Suprapubic skin (tissue), 4 donors: ENCODE data around the gene SLC4A11. TPM values are rescaled to one million over a fixed set of nuclear protein-coding genes. Genes with fewer than 3 reads are reported as not detected.

Experiments
- DNase-seq, 2 donors: peaks; one replicate each; pipeline ENCODE4 v3.0.0-alpha.2; 2019; ENCODE audit warnings: low spot score in 2 of 2
- H3K27ac ChIP-seq: fragments of 200-600 bp; sonication (generic); one replicate; pipeline ENCODE4 v1.5.1; 2019
- H3K27me3 ChIP-seq: fragments of 200-600 bp; sonication (generic); one replicate; pipeline ENCODE4 v1.5.1; 2019
- H3K36me3 ChIP-seq: fragments of 200-600 bp; sonication (generic); one replicate; pipeline ENCODE4 v1.5.1; 2019
- H3K4me1 ChIP-seq: fragments of 200-600 bp; sonication (generic); one replicate; pipeline ENCODE4 v1.5.1; 2019
- H3K4me3 ChIP-seq: fragments of 200-600 bp; sonication (generic); one replicate; pipeline ENCODE4 v1.5.1; 2019; ENCODE audit warnings: mild to moderate bottlenecking
- H3K9me3 ChIP-seq: fragments of 200-600 bp; sonication (generic); one replicate; pipeline ENCODE4 v1.5.1; 2019
- EP300 ChIP-seq: sonication (generic); formaldehyde crosslinking; IDR thresholded peaks from one replicate; pipeline ENCODE4 v1.6.1; 2017; ENCODE audit warnings: antibody characterized with exemption
- POLR2A ChIP-seq, 2 donors: fragments of 450-650 bp; IDR thresholded peaks; one replicate each; pipeline ENCODE4 v1.6.1; 2017; ENCODE audit warnings: antibody characterized with exemption in 2 of 2, mild to moderate bottlenecking in 2 of 2, moderate library complexity in 2 of 2
- POLR2AphosphoS5 ChIP-seq, 3 donors: sonication (generic); formaldehyde crosslinking; IDR thresholded peaks; one replicate each; pipeline ENCODE4 v1.6.1; 2017; ENCODE audit warnings: antibody characterized with exemption in 3 of 3
- WGBS: methylation state at CpG from one replicate; pipeline ENCODE4 v1.1.5; 2018; 5-methylcytosine and 5-hydroxymethylcytosine counted together
- total RNA-seq, 4 donors: library from RNA; depleted of rRNA; stranded (reverse); fragments of >200 nt; gene quantifications; one replicate each; pipeline ENCODE4 v1.1.0, GENCODE V29; 2016
- TF ChIP-seq, protein P1 (sequence below), 2 donors: fragments of 200-600 bp in 1 of 2; fragments of 450-650 bp in 1 of 2; sonication (generic) in 1 of 2; IDR thresholded peaks; one replicate each; pipeline ENCODE4 v1.5.1; 2016 to 2019; ENCODE audit warnings: antibody characterized with exemption in 2 of 2, mild to moderate bottlenecking in 1 of 2, moderate library complexity in 1 of 2

Gene SLC4A11
- total RNA-seq, 4 donors from 2014 or later: 9.9 to 26.2 (median 15.3) TPM

DNA sequence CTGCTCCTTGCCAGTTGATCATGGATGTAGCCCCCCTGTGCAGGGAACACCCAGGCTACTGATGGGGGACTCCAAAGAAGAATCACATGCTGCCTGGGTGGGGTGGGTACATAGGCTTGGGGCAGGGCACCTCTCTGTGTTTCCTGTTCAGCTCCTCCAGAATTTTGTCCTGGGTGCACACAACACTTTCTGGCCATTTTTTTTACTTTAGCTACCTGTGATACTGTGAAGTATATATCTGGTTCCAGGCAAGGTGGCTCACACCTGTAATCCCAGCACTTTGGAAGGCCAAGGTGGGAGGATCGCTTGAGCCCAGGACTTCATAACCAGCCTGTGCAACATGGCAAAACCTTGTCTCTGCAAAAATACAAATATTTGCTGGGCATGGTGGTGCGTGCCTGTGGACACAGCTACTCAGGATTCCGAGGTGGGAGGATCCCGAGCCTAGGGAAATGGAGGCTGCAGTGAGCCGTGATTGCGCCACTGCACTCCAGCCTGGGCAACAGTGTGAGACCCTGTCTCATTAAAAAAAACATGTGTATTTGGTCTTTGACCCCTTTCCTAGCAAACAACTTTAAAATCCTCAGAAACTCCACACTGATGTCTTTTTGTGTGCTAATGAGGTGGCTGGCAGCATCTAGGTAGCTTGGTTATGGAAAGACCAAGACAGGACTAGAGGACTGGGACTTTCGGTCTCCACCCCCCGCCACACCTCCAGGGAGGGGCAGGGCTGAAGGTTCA is 14.1 kb downstream of the SLC4A11 start:
- no peak for DNase-seq
- H3K27ac ChIP-seq: no peak overlapping the region
- H3K27me3 ChIP-seq: no peaks in the 10 kb centered on the region
- H3K36me3 ChIP-seq: peaks cover 38% of the 10 kb centered on the region
- TF ChIP-seq, protein P1, sequence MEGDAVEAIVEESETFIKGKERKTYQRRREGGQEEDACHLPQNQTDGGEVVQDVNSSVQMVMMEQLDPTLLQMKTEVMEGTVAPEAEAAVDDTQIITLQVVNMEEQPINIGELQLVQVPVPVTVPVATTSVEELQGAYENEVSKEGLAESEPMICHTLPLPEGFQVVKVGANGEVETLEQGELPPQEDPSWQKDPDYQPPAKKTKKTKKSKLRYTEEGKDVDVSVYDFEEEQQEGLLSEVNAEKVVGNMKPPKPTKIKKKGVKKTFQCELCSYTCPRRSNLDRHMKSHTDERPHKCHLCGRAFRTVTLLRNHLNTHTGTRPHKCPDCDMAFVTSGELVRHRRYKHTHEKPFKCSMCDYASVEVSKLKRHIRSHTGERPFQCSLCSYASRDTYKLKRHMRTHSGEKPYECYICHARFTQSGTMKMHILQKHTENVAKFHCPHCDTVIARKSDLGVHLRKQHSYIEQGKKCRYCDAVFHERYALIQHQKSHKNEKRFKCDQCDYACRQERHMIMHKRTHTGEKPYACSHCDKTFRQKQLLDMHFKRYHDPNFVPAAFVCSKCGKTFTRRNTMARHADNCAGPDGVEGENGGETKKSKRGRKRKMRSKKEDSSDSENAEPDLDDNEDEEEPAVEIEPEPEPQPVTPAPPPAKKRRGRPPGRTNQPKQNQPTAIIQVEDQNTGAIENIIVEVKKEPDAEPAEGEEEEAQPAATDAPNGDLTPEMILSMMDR (IDR thresholded peaks at IDR 0.05): no peak
- no peak for TF ChIP-seq POLR2AphosphoS5 (IDR thresholded peaks at IDR 0.05)
- no peak for TF ChIP-seq EP300
- no peak for TF ChIP-seq POLR2A (IDR thresholded peaks at IDR 0.05)
- H3K4me3 ChIP-seq: no peak overlapping the region
- H3K9me3 ChIP-seq: no peaks in the 10 kb centered on the region
- peaks cover 5% of the 10 kb centered on the region for H3K4me1 ChIP-seq
- 94% methylated on average over 6 of the region's 8 CpGs for WGBS

DNA sequence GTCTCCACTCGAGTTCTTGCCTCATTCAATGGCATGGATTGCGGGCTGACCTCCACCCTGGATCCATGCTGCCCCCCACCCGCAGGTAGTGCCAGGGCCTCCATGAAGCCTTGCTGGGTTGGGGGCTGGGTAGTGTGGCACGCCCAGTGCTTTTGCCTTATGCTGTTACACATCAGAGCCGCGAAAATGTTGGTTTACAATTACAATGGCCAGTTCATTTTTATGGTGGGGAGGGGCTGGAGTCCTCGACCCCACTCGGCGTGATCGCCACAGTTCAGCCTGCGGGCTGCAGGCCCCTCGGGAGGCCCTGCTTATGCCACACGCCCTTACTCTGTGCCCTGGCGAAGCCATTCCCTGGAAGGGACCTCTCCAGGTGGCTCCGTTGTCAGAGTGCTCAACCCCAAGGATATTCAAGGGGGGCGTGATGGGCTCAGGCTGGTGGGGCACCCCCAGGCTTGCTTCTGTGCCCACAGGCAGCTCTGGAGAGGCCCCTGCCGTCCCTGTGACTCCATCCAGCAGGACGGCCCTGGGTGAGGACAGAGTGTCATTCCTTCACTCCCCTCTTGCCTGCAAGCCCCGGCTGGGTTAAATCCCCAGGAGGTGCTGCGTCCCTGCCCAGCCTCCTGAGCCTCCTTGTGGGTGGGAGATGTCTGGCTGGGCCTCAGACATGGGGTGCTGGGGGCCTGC is 14.9 kb downstream of the SLC4A11 start:
- Histone ChIP-seq H3K4me3 (no peak overlapping the region), H3K9me3 (no peaks in the 10 kb centered on the region), H3K4me1 (peaks cover 5% of the 10 kb centered on the region), H3K27ac (no peak overlapping the region), H3K36me3 (peaks cover 38% of the 10 kb centered on the region), H3K27me3 (no peaks in the 10 kb centered on the region)
- TF ChIP-seq EP300 (no peak), POLR2A (IDR thresholded peaks at IDR 0.05) (no peak), POLR2AphosphoS5 (IDR thresholded peaks at IDR 0.05) (no peak)
- TF ChIP-seq, protein P1 (IDR thresholded peaks at IDR 0.05): no peak
- DNase-seq: no peak
- 89% methylated on average over 12 of the region's 20 CpGs for WGBS

DNA sequence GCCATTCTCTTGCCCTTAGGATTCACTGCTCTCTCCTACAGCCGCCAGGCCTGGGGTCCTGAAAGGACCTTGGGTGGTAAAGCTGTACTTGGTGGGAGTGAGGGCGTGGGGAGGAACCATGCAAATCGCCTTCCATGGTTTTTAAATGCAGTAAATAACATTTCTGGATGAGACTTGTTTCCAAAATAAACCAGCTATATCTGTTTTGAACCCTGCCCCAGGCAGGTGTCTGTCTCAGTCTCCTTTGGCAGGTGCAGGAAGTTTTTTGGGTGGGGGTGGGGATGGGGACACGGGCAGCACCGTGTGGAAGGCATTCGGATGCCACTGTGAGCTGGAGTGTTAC is 15.4 kb downstream of the SLC4A11 start:
- Histone ChIP-seq H3K27ac (no peak overlapping the region), H3K4me1 (peaks cover 7% of the 10 kb centered on the region), H3K36me3 (peaks cover 38% of the 10 kb centered on the region), H3K9me3 (no peaks in the 10 kb centered on the region), H3K4me3 (no peak overlapping the region), H3K27me3 (no peaks in the 10 kb centered on the region)
- DNase-seq: no peak
- WGBS: 82% methylated on average over 6 of the region's 6 CpGs
- TF ChIP-seq EP300 (no peak), POLR2A (IDR thresholded peaks at IDR 0.05) (no peak), POLR2AphosphoS5 (IDR thresholded peaks at IDR 0.05) (no peak)
- TF ChIP-seq, protein P1 (IDR thresholded peaks at IDR 0.05): no peak

DNA sequence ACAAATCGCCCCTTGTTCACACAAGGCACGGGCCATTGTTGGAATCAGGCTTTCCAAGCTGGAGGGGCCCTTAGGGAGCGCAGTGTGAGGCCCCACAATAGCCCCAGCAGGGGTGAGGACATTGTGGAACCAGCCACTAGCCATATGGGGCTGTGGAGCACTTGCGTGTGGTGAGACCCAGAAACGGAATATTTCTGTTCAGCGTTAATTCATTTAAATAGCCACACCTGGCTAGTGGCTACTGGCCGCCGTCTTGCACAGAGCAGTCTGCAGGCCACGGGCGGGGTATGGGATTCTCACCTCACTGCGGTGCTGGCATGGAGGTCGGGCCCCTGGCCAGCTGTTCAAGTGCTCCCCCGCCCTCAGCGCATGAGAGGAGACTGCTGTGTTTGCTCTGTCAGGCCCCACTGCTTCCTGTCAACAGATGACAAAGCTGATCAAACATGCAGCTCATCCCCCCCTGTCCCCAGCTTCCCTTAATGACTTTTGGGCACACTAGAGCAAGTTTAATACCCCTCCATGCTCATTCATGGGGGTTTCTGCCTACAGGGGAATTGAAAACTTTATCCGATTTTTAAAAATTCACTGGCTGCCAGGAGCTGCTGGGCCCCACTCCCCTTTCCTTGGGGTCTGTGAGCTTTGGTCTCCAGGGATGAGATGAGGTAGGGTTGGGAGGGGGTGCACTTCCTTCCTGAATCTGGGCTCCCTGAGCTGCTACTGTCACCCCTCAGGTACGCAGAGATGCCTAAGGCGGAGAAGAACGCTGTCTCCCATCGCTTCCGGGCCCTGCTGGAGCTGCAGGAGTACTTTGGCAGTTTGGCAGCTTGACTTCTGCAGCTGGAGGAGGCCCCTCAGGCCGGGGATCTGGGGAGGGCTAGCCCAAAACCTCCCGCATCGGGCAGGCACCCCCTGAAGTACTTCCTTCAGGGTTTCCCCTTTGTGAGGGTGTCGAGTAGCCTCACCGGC is 16.1 kb downstream of the SLC4A11 start:
- Histone ChIP-seq H3K4me3 (no peak overlapping the region), H3K27me3 (no peaks in the 10 kb centered on the region), H3K36me3 (peaks cover 38% of the 10 kb centered on the region), H3K9me3 (no peaks in the 10 kb centered on the region), H3K4me1 (peaks cover 12% of the 10 kb centered on the region), H3K27ac (no peak overlapping the region)
- 66% methylated on average over 22 of the region's 25 CpGs for whole genome bisulfite sequencing
- no peak for DNase-seq
- TF ChIP-seq EP300 (no peak), POLR2AphosphoS5 (IDR thresholded peaks at IDR 0.05) (no peak), POLR2A (IDR thresholded peaks at IDR 0.05) (no peak)
- TF ChIP-seq, protein P1 (IDR thresholded peaks at IDR 0.05): no peak
